ENCODE measurements around the gene WDFY4. TPM values are rescaled to one million over a fixed set of nuclear protein-coding genes. Genes with fewer than 3 reads are reported as not detected.

The WDFY4 gene
- total and polyA plus RNA-seq, 2 donors (not counting 3 experiments of a cell fraction or from before 2014, with no cell fraction given): 10.1 to 10.2 TPM

DNA sequence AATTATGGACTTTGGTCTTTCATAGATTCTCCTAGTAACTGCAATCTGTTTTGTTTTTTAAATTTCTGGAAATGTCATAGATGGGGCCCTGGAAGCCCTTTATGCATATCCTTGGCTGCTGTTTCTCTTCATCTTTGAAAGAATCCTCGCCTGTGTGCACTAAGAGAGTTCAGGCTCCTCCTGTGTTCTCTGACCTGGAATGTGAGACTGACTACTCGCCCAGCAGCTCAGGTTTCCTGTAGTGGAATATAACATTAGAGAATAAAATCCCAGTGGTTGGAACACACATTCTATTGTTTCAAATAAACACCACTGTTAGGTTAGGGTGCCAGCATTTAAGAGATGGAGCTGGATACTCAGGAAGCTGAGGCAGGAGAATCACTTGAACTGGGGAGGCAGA lies 56.3 kb downstream of the WDFY4 start:
- no peak for DNase-seq (ENCODE audit: low read depth, low spot score)
- Histone ChIP-seq H3K9me1 (replicated peaks; ENCODE audit: control insufficient read depth, extremely low read depth, insufficient read depth, low read length) (no peaks in the 10 kb centered on the region), H3K9ac (replicated peaks; ENCODE audit: extremely low read depth, insufficient read depth, low read length) (no peak overlapping the region), H4K20me1 (replicated peaks; ENCODE audit: control insufficient read depth, extremely low read depth, insufficient read depth, low read length) (no peaks in the 10 kb centered on the region), H2AFZ (ENCODE audit: low read depth, low read length) (no peak overlapping the region), H3K36me3 (ENCODE audit: control insufficient read depth in 2 of 2, extremely low read depth in 1 of 2, insufficient read depth in 2 of 2, low read length in 2 of 2) (no peaks in the 10 kb centered on the region), H3K79me2 (ENCODE audit: control insufficient read depth, insufficient read depth, low read length) (no peaks in the 10 kb centered on the region), H3K4me3 (replicated peaks in 1 of 3; ENCODE audit: insufficient read depth in 1 of 3, low read depth in 1 of 3, low read length in 3 of 3) (no peak overlapping the region), H3K27ac (ENCODE audit: insufficient read depth, low read depth, low read length) (no peak overlapping the region), H3K4me1 (ENCODE audit: control insufficient read depth, extremely low read depth, insufficient read depth, low read length) (no peaks in the 10 kb centered on the region), H3K9me3 (replicated peaks; ENCODE audit: control insufficient read depth, insufficient read depth, low read length) (no peaks in the 10 kb centered on the region), H3K4me2 (ENCODE audit: insufficient read depth, low read length) (no peak overlapping the region), H3K27me3 (ENCODE audit: control insufficient read depth in 2 of 2, insufficient read depth in 2 of 2, low read length in 2 of 2) (peaks cover 1 to 2% of the 10 kb centered on the region in 2 experiments)
- ChIA-PET POLR2A (no interaction called here), CTCF (interaction anchor here (1.4 kb wide), 1 partner anchor 17 kb away, joined by 3 read pairs; no protein-coding TSS in a partner anchor)
- dilution Hi-C loops (cut with MboI; ENCODE audit: extremely low pct_ligation_motif_present, low sequenced_read_pairs): no loop called here
- no TSS peak for BruUV-seq (replicated peaks)
- TF ChIP-seq, protein P1, sequence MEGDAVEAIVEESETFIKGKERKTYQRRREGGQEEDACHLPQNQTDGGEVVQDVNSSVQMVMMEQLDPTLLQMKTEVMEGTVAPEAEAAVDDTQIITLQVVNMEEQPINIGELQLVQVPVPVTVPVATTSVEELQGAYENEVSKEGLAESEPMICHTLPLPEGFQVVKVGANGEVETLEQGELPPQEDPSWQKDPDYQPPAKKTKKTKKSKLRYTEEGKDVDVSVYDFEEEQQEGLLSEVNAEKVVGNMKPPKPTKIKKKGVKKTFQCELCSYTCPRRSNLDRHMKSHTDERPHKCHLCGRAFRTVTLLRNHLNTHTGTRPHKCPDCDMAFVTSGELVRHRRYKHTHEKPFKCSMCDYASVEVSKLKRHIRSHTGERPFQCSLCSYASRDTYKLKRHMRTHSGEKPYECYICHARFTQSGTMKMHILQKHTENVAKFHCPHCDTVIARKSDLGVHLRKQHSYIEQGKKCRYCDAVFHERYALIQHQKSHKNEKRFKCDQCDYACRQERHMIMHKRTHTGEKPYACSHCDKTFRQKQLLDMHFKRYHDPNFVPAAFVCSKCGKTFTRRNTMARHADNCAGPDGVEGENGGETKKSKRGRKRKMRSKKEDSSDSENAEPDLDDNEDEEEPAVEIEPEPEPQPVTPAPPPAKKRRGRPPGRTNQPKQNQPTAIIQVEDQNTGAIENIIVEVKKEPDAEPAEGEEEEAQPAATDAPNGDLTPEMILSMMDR (IDR thresholded peaks at IDR 0.05; ENCODE audit: extremely low read depth in 1 of 2, insufficient read depth in 1 of 2, low read depth in 1 of 2, low read length in 2 of 2): no peak
- no peak for TF ChIP-seq POLR2A (IDR thresholded peaks at IDR 0.05; ENCODE audit: low read depth, low read length)
- no peak for TF ChIP-seq EZH2 (IDR thresholded peaks at IDR 0.05; ENCODE audit: borderline replicate concordance, low read depth, low read length, severe bottlenecking)
- FAIRE-seq: no peak
- intact Hi-C loops (cut with micrococcal nuclease): no loop called here

DNA sequence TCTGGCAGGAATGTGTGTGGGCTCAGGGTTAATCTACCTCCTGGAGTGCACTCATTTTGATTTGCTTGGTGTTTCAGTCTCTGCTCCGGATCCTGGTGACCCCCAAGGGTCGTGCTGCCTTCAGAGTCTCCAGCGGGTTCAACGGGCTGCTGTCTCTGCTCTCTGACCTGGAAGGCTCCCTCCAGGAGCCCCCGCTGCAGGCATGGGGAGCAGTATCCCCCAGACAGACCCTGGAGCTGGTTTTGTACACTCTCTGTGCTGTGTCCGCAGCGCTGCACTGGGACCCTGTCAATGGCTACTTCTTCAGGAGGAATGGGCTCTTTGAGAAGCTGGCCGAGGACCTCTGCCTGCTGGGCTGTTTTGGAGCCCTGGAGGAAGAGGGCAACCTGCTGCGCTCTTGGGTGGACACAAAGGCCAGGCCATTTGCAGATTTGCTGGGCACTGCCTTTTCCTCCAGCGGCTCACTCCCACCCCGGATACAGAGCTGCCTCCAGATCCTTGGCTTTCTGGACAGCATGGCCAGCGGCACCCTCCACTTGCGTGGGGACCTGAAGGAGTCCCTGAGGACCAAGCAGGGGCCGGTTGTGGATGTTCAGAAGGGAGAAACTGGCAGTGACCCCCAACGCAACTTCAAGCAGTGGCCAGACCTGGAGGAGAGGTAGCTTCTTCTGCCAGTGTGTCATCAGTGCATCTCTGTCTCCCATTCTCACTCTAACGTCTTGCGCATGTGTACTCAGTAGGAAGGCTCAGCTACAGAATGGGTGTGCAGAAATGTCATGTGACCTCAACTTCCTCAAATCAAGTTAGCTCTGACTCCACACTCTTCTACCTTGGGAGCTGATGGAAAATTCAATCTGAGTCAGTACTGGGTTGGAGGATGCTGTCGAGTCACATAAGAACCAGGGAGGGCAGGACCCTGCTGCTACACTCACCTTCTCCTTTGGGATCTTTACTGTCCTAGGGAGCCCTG lies 58.5 kb downstream of the WDFY4 start:
- H3K4me3 ChIP-seq (replicated peaks in 1 of 3; ENCODE audit: insufficient read depth in 1 of 3, low read depth in 1 of 3, low read length in 3 of 3): no peak overlapping the region
- no peaks in the 10 kb centered on the region for H3K79me2 ChIP-seq (ENCODE audit: control insufficient read depth, insufficient read depth, low read length)
- TF ChIP-seq POLR2AphosphoS5 (IDR thresholded peaks at IDR 0.05; ENCODE audit: insufficient read depth, low read depth, low read length): no peak
- no peak for TF ChIP-seq EZH2 (IDR thresholded peaks at IDR 0.05; ENCODE audit: borderline replicate concordance, low read depth, low read length, severe bottlenecking)
- TF ChIP-seq GATA2 (IDR thresholded peaks at IDR 0.05; ENCODE audit: insufficient read depth, insufficient read length, low read depth, low read length): no peak
- TF ChIP-seq JUN (IDR thresholded peaks at IDR 0.05; ENCODE audit: borderline replicate concordance, insufficient read depth, insufficient read length, low read depth): no peak
- no peak for TF ChIP-seq MAX (IDR thresholded peaks at IDR 0.05; ENCODE audit: insufficient read depth, insufficient read length)
- TF ChIP-seq MYC (IDR thresholded peaks at IDR 0.05; ENCODE audit: low read depth, low read length): no peak
- no peak overlapping the region for H3K4me2 ChIP-seq (ENCODE audit: insufficient read depth, low read length)
- no peaks in the 10 kb centered on the region for H3K9me1 ChIP-seq (replicated peaks; ENCODE audit: control insufficient read depth, extremely low read depth, insufficient read depth, low read length)
- no peak overlapping the region for H2AFZ ChIP-seq (ENCODE audit: low read depth, low read length)
- dilution Hi-C loops (cut with MboI; ENCODE audit: extremely low pct_ligation_motif_present, low sequenced_read_pairs): no loop called here
- no peaks in the 10 kb centered on the region for H4K20me1 ChIP-seq (replicated peaks; ENCODE audit: control insufficient read depth, extremely low read depth, insufficient read depth, low read length)
- H3K4me1 ChIP-seq (ENCODE audit: control insufficient read depth, extremely low read depth, insufficient read depth, low read length): no peaks in the 10 kb centered on the region
- intact Hi-C loops (cut with micrococcal nuclease): no loop called here
- ChIA-PET CTCF (no interaction called here), POLR2A (no interaction called here)
- H3K27ac ChIP-seq (ENCODE audit: insufficient read depth, low read depth, low read length): no peak overlapping the region
- FAIRE-seq (no peak), DNase-seq (ENCODE audit: low read depth, low spot score) (no peak)
- BruUV-seq (replicated peaks): no TSS peak
- no peaks in the 10 kb centered on the region for H3K36me3 ChIP-seq (ENCODE audit: control insufficient read depth in 2 of 2, extremely low read depth in 1 of 2, insufficient read depth in 2 of 2, low read length in 2 of 2)
- H3K27me3 ChIP-seq (ENCODE audit: control insufficient read depth in 2 of 2, insufficient read depth in 2 of 2, low read length in 2 of 2): no peaks in the 10 kb centered on the region
- H3K9me3 ChIP-seq (replicated peaks; ENCODE audit: control insufficient read depth, insufficient read depth, low read length): no peaks in the 10 kb centered on the region
- no peak overlapping the region for H3K9ac ChIP-seq (replicated peaks; ENCODE audit: extremely low read depth, insufficient read depth, low read length)
